Fibroblast of pulmonary artery (primary cell): ENCODE data around the gene GLIPR2.

Experiments
- DNase-seq: peaks from one replicate; pipeline ENCODE4 v3.0.0-alpha.2; 2010; ENCODE audit warnings: low read depth
- H3K4me3 ChIP-seq: replicated peaks from 2 replicates; pipeline ENCODE4 v1.5.1; 2011; ENCODE audit warnings: low read depth, mild to moderate bottlenecking, control low read depth, low read length, moderate library complexity
- CTCF ChIP-seq: IDR thresholded peaks from 2 replicates; pipeline ENCODE4 v1.5.1; 2011; ENCODE audit warnings: mild to moderate bottlenecking, control low read depth, low read length, inconsistent platforms; ENCODE audit errors: missing control alignments

Gene GLIPR2

DNA sequence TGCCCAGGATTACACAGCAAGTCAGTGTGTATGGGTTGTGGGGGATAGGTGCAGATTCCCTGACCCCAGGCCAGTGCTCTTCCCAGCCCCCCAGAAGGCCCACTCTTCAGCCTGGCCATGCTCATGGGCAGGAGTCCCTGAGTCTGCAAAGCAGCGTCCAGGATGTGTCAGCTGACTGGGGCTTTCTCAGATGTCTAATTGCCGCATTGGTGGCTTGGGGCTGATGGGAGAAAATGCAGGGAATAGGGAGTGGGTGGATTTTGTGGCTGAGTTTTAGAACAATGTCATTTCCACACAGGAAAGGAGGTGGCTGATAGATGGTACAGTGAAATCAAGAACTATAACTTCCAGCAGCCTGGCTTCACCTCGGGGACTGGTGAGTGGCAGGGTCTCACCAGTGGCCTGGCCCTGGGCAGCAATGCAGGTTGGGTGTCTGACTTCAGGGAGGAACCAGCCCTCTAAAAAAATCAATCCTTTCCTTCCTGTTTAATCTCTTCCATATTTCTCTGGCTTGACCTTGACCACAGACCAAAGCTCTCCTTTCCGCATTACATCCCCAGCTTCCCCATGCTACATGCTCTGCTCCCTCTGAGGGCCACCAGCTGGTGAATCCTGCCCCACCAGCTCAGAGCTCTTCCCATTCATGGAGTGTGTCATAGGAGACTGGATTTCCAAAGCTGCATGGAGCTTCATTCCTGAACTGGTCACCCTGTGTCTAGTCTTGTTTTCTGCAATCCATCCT is 14.2 kb downstream of the GLIPR2 start:
- no peak for TF ChIP-seq CTCF
- no peak overlapping the region for H3K4me3 ChIP-seq
- DNase-seq = peak; percentile 36

- no peak overlapping the region for H3K4me3 ChIP-seq
- DNase-seq = peak; percentile 85
- TF ChIP-seq CTCF = no peak
These were observed 15.0 kb downstream of the GLIPR2 start for GRCh38 chr9:36151316-36152210.

- TF ChIP-seq CTCF = no peak
- DNase-seq = no peak
- no peak overlapping the region for H3K4me3 ChIP-seq
These were observed 16.4 kb downstream of the GLIPR2 start for GRCh38 chr9:36152741-36153438.

DNA sequence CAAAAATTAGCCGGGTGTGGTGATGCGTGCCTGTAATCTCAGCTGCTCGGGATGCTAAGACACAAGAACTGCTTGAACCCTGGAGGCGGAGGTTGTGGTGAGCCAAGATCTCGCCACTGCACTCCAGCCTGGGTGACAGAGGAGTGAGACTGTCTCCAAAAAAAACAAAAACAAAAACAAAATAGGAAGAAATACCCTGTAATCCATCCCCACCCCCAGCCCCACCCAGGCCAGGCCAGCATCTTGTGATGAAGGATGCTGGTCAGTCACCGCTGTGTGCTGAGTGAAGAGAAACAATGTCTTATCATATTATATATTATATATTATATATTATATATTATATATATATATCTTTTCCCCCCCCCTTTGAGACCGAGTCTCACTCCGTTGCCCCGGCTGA is 17.2 kb downstream of the GLIPR2 start:
- DNase-seq = no peak
- no peak overlapping the region for H3K4me3 ChIP-seq
- no peak for TF ChIP-seq CTCF

DNA sequence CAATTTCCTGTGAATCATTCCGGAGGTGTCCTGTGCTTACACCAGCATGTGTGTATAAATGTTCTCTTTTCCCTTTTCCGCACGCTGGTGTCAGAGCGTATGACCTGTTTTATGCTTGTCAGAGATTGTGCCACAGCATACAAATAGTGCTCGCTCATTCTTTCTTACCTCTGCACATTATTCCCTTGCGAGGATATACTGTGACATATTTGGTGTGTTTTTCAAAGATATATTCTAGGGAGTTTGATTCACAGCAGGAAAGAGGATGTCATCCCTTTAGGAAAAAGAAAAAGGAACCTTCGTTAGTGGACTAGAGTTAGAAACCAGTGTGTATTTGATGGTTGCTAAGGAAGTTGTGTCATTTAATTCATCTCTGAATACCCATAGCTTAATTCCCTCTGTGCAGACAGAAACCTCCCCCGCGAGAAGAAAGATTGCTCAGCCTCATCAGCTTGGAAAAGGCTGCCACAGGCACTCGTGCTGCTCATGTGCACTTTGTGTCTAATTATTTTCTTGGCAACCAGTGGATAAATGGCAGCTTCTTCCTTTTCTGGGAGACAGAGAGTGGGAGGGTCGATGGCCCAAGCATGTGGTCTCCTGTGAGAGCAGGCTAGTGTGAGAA is 17.9 kb downstream of the GLIPR2 start:
- peak overlapping the region; percentile 3 for H3K4me3 ChIP-seq
- peak; percentile 92 for DNase-seq

More for the DNA sequence above, 17.9 kb downstream of the GLIPR2 start:
- no peak for TF ChIP-seq CTCF
